KOPT-K1 (cell line): ENCODE data around the gene PLPPR2.
A peak's percentile ranks its signal among the peaks of the same experiment; 100 is the strongest.
"Not testable (repeated sequence)": the region's sequence is repeated elsewhere in the genome, so short reads cannot be mapped to it uniquely, and the experiment has no call there.

Experiments
- H3K27ac ChIP-seq: fragments of 200-600 bp; sonication (generic); 2 replicates; pipeline ENCODE4 v1.5.1; 2016; ENCODE audit warnings: antibody characterized with exemption, mild to moderate bottlenecking, low read depth, low read length; ENCODE audit not compliant: poor library complexity, severe bottlenecking
- H3K36me3 ChIP-seq: fragments of 200-600 bp; sonication (generic); 2 replicates; pipeline ENCODE4 v1.5.1; 2017; ENCODE audit warnings: antibody characterized with exemption, mild to moderate bottlenecking, low read length, moderate library complexity; ENCODE audit not compliant: insufficient read depth
- H3K9me3 ChIP-seq: fragments of 200-600 bp; sonication (generic); 2 replicates; pipeline ENCODE4 v1.5.1; 2017; ENCODE audit warnings: antibody characterized with exemption, low read length, mild to moderate bottlenecking; ENCODE audit not compliant: insufficient read depth, poor library complexity, severe bottlenecking

Gene PLPPR2

GRCh38 chr19:11335449-11336146 is 19.6 kb upstream of the PLPPR2 start:
- Histone ChIP-seq H3K27ac (no peak overlapping the region), H3K36me3 (no peaks in the 10 kb centered on the region), H3K9me3 (no peaks in the 10 kb centered on the region)

DNA sequence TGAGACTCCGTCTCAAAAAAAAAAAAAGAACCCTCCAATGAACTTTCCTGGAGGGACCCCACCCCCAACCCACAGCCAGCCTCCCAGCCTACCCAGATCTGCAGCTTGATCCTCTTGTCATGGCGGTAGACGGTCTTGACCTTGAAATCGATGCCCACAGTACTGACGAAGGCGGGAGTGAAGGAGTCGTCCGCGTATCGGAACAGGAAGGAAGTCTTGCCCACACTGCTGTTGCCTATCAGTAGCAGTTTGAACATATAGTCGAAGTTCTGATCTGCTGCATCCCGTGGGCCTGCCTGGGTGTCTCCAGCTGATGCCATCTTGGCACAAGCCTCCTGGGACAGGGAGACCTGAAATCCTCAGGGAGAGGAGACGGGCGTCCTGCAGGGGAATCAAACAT is 18.2 kb upstream of the PLPPR2 start:
- Histone ChIP-seq H3K9me3 (no peaks in the 10 kb centered on the region), H3K27ac (no peak overlapping the region), H3K36me3 (no peaks in the 10 kb centered on the region)

DNA sequence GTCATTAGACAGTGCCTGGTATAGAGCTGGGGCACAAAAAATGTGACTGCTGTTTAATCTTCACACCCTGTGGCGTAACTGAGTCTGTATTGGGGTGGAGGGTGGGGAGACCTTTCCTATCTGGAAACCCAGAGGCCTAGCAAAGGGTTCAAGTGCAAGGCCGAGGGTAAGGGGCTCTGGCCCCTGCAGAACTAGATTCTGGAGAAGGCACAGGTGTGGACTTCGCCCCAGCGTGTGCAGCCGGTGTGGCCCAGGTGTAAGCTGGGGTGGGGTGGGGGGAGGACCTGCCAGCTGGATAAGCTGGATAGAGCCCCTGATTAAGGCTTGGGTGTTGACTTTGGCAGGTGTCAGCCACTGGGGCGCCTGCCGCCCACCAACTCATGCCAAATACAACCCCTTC is 17.1 kb upstream of the PLPPR2 start:
- H3K36me3 ChIP-seq = no peaks in the 10 kb centered on the region
- H3K9me3 ChIP-seq = no peaks in the 10 kb centered on the region
- H3K27ac ChIP-seq = no peak overlapping the region

DNA sequence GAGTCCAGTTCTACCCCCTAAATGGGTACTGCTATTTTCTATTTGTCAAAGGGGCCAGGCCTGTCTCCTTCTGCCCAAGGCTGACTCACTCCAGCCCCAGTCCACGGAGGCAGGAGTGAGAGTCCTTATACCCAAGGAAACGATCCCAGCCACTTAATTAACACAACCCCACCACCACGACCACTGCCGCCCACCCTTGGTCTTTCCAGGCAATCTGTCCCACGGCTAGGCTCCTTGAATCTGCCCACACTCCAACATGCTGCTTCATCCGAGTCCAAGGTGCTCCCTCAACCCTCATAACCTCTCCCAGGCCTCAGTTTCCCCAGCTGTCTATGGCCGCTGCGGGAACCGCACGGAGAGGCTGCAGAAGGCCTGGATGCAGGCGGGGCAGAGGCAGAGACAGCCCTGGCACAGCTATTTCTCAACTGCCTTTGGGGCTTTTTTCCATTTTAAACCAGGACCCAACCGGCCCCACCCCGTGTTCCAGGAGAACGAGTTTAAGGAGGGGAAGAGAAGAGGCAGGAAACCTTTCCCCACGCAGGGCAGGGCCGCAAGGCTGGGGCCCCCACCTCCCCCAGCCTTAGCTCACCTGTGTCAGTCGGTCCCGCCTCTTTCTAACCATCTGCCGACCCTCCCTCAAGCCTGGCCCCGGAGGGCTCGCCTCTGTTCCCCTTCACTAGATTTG is 16.5 kb upstream of the PLPPR2 start:
- Histone ChIP-seq H3K27ac (no peak overlapping the region), H3K36me3 (no peaks in the 10 kb centered on the region), H3K9me3 (no peaks in the 10 kb centered on the region)

- no peak within 1 kb of the TSS for H3K27ac ChIP-seq
- H3K36me3 ChIP-seq = no peaks in the 10 kb centered on the region
- no peaks in the 10 kb centered on the region for H3K9me3 ChIP-seq
These were observed 15.8 kb upstream of the PLPPR2 start, which contains the start of gene RAB3D for GRCh38 chr19:11339254-11340098. TSS of gene RAB3D (minus strand) at chr19:11339657. CDS start at chr19:11337399, 2,258 bp downstream.

DNA sequence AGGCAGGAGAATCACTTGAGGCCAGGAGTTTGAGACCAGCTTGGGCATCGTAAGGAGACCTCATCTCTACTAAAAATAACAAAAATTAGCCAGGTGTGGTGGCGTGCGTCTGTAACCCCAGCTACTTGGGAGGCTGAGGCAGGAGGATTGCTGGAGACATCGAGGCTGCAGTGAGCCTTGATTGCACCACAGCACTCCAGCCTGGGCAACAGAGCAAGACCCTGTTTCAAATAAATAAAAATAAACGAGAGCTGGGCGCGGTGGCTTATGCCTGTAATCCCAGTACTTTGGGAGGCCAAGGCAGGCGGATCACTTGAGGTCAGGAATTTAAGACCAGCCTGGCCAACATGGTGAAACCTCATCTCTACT is 15.1 kb upstream of the PLPPR2 start:
- not testable (repeated sequence) for H3K36me3 ChIP-seq, H3K9me3 ChIP-seq, H3K27ac ChIP-seq

DNA sequence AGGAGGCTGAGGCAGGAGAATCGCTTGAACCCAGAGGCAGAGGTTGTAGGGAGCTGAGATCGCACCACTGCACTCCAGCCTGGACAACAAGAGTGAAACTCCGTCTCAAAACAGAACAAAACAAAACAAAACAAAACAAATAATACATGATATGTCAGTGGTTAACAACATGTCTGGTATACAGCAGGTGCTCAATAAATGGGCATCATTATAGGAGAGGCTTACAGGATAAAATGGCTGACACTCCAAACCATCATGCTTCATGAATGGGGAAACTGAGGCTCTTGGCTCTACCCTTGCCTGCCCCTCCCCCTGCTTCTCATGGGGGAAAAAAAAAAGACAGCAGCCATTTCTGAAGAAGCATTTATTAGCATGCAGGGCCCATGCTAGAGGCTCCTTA is 12.8 kb upstream of the PLPPR2 start:
- H3K9me3 ChIP-seq = no peaks in the 10 kb centered on the region
- no peak overlapping the region for H3K27ac ChIP-seq
- H3K36me3 ChIP-seq = no peaks in the 10 kb centered on the region

DNA sequence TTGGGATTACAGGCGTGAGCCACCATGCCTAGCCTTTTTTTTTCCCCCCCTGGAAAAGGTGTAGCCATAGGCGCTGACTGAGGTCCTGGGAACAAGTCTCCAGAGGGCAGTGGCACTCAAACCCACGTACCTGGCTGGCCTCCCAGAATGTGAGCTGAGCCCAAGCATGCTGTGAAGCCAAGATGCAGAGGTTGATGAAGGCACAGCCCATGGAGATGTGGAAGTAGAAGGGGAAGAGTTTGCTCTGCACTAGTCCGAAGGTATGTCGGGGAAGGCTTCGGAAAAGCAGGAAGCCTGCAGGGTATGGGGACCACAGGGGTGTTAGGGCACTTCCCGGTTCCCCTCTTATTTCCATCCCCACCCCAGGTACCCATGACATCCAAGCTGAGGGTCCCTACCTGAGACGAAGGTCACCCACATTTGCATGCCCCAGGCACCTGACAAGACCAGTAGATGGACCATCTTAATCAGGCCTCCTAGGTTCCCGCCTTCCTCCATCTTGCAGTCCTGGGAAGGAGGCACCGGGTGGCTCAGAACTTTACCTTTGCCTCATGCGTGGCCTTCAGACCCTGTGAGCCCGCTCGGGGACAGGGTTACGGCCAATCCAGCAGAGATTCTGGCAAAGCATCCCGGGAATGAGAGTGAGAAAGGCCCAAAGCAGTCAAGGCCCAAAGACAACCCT is 10.0 kb upstream of the PLPPR2 start:
- no peaks in the 10 kb centered on the region for H3K36me3 ChIP-seq
- peak overlapping the region; percentile 50 for H3K27ac ChIP-seq
- H3K9me3 ChIP-seq = peaks cover 8% of the 10 kb centered on the region

GRCh38 chr19:11346104-11346940 is 8.9 kb upstream of the PLPPR2 start, which contains the start of the genes CCDC159 and TMEM205:
TSS of gene CCDC159 (plus strand) at chr19:11346519. CDS start at chr19:11346607, 88 bp downstream.
TSS of gene TMEM205 (minus strand) at chr19:11346268. CDS start at chr19:11345619, 649 bp downstream.
- Histone ChIP-seq H3K27ac (peak within 1 kb of the TSS; percentile 50), H3K36me3 (no peaks in the 10 kb centered on the region)

GRCh38 chr19:11347546-11348039 is 7.6 kb upstream of the PLPPR2 start:
- H3K9me3 ChIP-seq = peaks cover 8% of the 10 kb centered on the region
- H3K27ac ChIP-seq = no peak overlapping the region
- H3K36me3 ChIP-seq = no peaks in the 10 kb centered on the region

More at GRCh38 chr19:11346104-11346940, 8.9 kb upstream of the PLPPR2 start, which contains the start of the genes CCDC159 and TMEM205:
- peaks cover 8% of the 10 kb centered on the region for H3K9me3 ChIP-seq

- Histone ChIP-seq H3K9me3 (peaks cover 8% of the 10 kb centered on the region), H3K27ac (no peak overlapping the region), H3K36me3 (no peaks in the 10 kb centered on the region)
These were observed 6.1 kb upstream of the PLPPR2 start for GRCh38 chr19:11349171-11349570.

DNA sequence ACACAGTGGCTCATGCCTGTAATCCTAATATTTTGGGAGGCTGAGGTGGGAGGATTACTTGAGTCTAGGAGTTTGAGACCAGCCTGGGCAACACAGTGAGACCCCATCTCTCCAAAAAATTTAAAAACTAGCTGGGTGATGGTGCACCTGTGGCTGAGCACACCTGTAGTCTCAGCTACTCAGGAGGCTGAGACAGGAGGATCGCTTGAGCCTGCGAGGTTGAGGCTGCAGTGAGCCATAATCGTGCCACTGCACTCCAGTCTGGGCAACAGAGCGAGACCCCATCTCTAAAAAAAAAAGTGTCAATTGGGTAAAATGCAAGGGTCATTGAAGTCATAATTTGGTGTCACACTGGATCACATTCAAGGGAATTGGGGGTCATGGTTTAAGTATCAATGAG is 1.1 kb upstream of the PLPPR2 start:
- H3K9me3 ChIP-seq, H3K27ac ChIP-seq, H3K36me3 ChIP-seq: not testable (repeated sequence)

GRCh38 chr19:11356074-11356397 is 804 bp downstream of the PLPPR2 start:
- Histone ChIP-seq H3K27ac (no peak overlapping the region), H3K9me3 (no peaks in the 10 kb centered on the region)

More at GRCh38 chr19:11356074-11356397, 804 bp downstream of the PLPPR2 start:
- no peaks in the 10 kb centered on the region for H3K36me3 ChIP-seq
